ENCODE results near the gene PLS1. TPM values are rescaled to one million over a fixed set of nuclear protein-coding genes. Genes with fewer than 3 reads are reported as not detected.

PLS1 gene
- polyA plus RNA-seq, 2 of the 4 experiments (the other 2 are of a cell fraction): 18.5 to 78.1 TPM

GRCh38 chr3:142734834-142735233, 138.6 kb downstream of the PLS1 start:
- H3K4me2 ChIP-seq: no peak overlapping the region
- CTCF ChIA-PET: no interaction called here
- no peak overlapping the region for H3K4me3 ChIP-seq
- POLR2A ChIA-PET: no interaction called here
- TF ChIP-seq KDM5A (IDR thresholded peaks at IDR 0.05): no peak
- TF ChIP-seq MAFK (IDR thresholded peaks at IDR 0.05; ENCODE audit: partially characterized antibody): no peak
- TF ChIP-seq MYC (IDR thresholded peaks at IDR 0.05; ENCODE audit: borderline replicate concordance, low read length): no peak
- TF ChIP-seq EHF (CRISPR knock-in tag; IDR thresholded peaks at IDR 0.05): no peak
- no peak for TF ChIP-seq JUN (IDR thresholded peaks at IDR 0.05)
- no peak for TF ChIP-seq FOSL2 (IDR thresholded peaks at IDR 0.05)
- no peak for TF ChIP-seq FOSL2 (CRISPR knock-in tag; IDR thresholded peaks at IDR 0.05)
- TF ChIP-seq HOXA7 (CRISPR knock-in tag; IDR thresholded peaks at IDR 0.05): no peak
- no peak for TF ChIP-seq CEBPB (IDR thresholded peaks at IDR 0.05)
- no peak for TF ChIP-seq HES2 (IDR thresholded peaks at IDR 0.05)
- no peak for TF ChIP-seq JUNB (IDR thresholded peaks at IDR 0.05)
- TF ChIP-seq POLR2AphosphoS2 (conservative IDR thresholded peaks at IDR 0.05; ENCODE audit: low read length): no peak
- 97% methylated on average over 2 of the region's 2 CpGs for WGBS (ENCODE audit: missing lambda C conversion rate)
- no peak for DNase-seq (ENCODE audit: low read depth in 1 of 2, low spot score in 1 of 2)
- no peak for FAIRE-seq
- no peak overlapping the region for H3K27ac ChIP-seq
- no peak for ATAC-seq
- H3K9me3 ChIP-seq: no peaks in the 10 kb centered on the region
- no peaks in the 10 kb centered on the region for H3K4me1 ChIP-seq

DNA sequence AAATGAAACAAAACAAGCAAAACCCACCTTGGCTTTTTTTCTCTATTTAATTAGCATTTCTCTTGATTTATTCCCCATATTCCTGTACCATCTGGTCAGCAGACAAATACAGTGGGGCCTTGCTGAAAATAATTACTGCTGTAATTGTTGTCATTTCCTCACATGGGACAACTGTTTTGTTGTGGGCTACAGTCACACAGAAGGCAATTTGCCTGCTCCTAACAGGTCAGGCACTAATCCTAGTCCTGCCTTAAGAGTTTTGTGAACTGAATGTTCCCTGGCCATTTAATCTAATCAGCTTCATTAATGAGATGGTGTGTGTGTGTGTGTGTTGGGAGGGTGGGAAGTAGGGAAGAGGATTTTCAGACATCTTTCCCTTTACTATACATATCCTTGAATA, 139.3 kb downstream of the PLS1 start:
- TF ChIP-seq, protein P1, sequence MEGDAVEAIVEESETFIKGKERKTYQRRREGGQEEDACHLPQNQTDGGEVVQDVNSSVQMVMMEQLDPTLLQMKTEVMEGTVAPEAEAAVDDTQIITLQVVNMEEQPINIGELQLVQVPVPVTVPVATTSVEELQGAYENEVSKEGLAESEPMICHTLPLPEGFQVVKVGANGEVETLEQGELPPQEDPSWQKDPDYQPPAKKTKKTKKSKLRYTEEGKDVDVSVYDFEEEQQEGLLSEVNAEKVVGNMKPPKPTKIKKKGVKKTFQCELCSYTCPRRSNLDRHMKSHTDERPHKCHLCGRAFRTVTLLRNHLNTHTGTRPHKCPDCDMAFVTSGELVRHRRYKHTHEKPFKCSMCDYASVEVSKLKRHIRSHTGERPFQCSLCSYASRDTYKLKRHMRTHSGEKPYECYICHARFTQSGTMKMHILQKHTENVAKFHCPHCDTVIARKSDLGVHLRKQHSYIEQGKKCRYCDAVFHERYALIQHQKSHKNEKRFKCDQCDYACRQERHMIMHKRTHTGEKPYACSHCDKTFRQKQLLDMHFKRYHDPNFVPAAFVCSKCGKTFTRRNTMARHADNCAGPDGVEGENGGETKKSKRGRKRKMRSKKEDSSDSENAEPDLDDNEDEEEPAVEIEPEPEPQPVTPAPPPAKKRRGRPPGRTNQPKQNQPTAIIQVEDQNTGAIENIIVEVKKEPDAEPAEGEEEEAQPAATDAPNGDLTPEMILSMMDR (IDR thresholded peaks at IDR 0.05): no peak
- TF ChIP-seq BHLHE40 (IDR thresholded peaks at IDR 0.05; ENCODE audit: low read depth, low read length): no peak
- TF ChIP-seq EHMT2 (IDR thresholded peaks at IDR 0.05; ENCODE audit: low read depth): no peak
- no peak for TF ChIP-seq HDAC2 (IDR thresholded peaks at IDR 0.05)
- no peak for TF ChIP-seq EHF (CRISPR knock-in tag; IDR thresholded peaks at IDR 0.05)
- TF ChIP-seq HOXB13 (CRISPR knock-in tag; IDR thresholded peaks at IDR 0.05; ENCODE audit: low read depth): no peak
- TF ChIP-seq, protein P2, sequence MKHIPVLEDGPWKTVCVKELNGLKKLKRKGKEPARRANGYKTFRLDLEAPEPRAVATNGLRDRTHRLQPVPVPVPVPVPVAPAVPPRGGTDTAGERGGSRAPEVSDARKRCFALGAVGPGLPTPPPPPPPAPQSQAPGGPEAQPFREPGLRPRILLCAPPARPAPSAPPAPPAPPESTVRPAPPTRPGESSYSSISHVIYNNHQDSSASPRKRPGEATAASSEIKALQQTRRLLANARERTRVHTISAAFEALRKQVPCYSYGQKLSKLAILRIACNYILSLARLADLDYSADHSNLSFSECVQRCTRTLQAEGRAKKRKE (CRISPR knock-in tag; IDR thresholded peaks at IDR 0.05; ENCODE audit: low read depth): no peak
- TF ChIP-seq POLR2AphosphoS2 (conservative IDR thresholded peaks at IDR 0.05; ENCODE audit: low read length): no peak
- TF ChIP-seq, protein P3, sequence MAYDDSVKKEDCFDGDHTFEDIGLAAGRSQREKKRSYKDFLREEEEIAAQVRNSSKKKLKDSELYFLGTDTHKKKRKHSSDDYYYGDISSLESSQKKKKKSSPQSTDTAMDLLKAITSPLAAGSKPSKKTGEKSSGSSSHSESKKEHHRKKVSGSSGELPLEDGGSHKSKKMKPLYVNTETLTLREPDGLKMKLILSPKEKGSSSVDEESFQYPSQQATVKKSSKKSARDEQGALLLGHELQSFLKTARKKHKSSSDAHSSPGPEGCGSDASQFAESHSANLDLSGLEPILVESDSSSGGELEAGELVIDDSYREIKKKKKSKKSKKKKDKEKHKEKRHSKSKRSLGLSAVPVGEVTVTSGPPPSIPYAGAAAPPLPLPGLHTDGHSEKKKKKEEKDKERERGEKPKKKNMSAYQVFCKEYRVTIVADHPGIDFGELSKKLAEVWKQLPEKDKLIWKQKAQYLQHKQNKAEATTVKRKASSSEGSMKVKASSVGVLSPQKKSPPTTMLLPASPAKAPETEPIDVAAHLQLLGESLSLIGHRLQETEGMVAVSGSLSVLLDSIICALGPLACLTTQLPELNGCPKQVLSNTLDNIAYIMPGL (CRISPR knock-in tag; IDR thresholded peaks at IDR 0.05; ENCODE audit: borderline replicate concordance): no peak
- TF ChIP-seq FOSB (CRISPR knock-in tag; IDR thresholded peaks at IDR 0.05): no peak
- no peak for TF ChIP-seq NFE2L2 (conservative IDR thresholded peaks at IDR 0.05; ENCODE audit: low read length)
- no peak for TF ChIP-seq NPAS2 (CRISPR knock-in tag; IDR thresholded peaks at IDR 0.05; ENCODE audit: borderline replicate concordance)
- TF ChIP-seq, protein P4, sequence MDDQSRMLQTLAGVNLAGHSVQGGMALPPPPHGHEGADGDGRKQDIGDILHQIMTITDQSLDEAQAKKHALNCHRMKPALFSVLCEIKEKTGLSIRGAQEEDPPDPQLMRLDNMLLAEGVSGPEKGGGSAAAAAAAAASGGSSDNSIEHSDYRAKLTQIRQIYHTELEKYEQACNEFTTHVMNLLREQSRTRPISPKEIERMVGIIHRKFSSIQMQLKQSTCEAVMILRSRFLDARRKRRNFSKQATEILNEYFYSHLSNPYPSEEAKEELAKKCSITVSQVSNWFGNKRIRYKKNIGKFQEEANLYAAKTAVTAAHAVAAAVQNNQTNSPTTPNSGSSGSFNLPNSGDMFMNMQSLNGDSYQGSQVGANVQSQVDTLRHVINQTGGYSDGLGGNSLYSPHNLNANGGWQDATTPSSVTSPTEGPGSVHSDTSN (IDR thresholded peaks at IDR 0.05): no peak
- TF ChIP-seq ESRRA (IDR thresholded peaks at IDR 0.05; ENCODE audit: borderline replicate concordance, low read length): no peak
- TF ChIP-seq HEYL (CRISPR knock-in tag; IDR thresholded peaks at IDR 0.05): no peak
- TF ChIP-seq HES2 (IDR thresholded peaks at IDR 0.05): no peak
- no peak for TF ChIP-seq REST (IDR thresholded peaks at IDR 0.05)
- no peak for TF ChIP-seq RFX5 (IDR thresholded peaks at IDR 0.05)
- H3K4me2 ChIP-seq: no peak overlapping the region
- FAIRE-seq (no peak), ATAC-seq (no peak), DNase-seq (ENCODE audit: low read depth in 1 of 2, low spot score in 1 of 2) (no peak)
- no peaks in the 10 kb centered on the region for H3K9me3 ChIP-seq
- H3K27ac ChIP-seq: no peak overlapping the region
- H3K4me1 ChIP-seq: no peaks in the 10 kb centered on the region
- ChIA-PET CTCF (no interaction called here), POLR2A (no interaction called here)
- H3K4me3 ChIP-seq: no peak overlapping the region
